SW480 (cell line): ENCODE results near the gene VCX3A.
"Not testable (repeated sequence)": the region's sequence is repeated elsewhere in the genome, so short reads cannot be mapped to it uniquely, and the experiment has no call there.

Experiments
- DNase-seq: peaks from one replicate; pipeline ENCODE4 v3.0.0-alpha.2; 2016; ENCODE audit warnings: low spot score

VCX3A gene

GRCh38 chrX:6535018-6535417 is at the start of gene VCX3A:
Gene VCX3A (minus strand): TSS chrX:6535118. CDS start chrX:6534497, 621 bp downstream.
- DNase-seq = not testable (repeated sequence)

GRCh38 chrX:6574762-6575161 is 39.8 kb upstream of the VCX3A start:
- no peak for DNase-seq

- no peak for DNase-seq
Observed at GRCh38 chrX:6568031-6568430, 33.1 kb upstream of the VCX3A start.

GRCh38 chrX:6558979-6559378 is 24.1 kb upstream of the VCX3A start:
- DNase-seq = no peak

GRCh38 chrX:6557690-6558089 is 22.8 kb upstream of the VCX3A start:
- no peak for DNase-seq

- no peak for DNase-seq
Observed at GRCh38 chrX:6550999-6551398, 16.1 kb upstream of the VCX3A start.

GRCh38 chrX:6545712-6546111 is 10.8 kb upstream of the VCX3A start:
- DNase-seq = no peak

GRCh38 chrX:6526564-6527136 is 8.3 kb downstream of the VCX3A start:
- no peak for DNase-seq

- no peak for DNase-seq
Observed at GRCh38 chrX:6517376-6517775, 17.5 kb downstream of the VCX3A start.

- no peak for DNase-seq
Observed at GRCh38 chrX:6506444-6506843, 28.5 kb downstream of the VCX3A start.

GRCh38 chrX:6505960-6506359 is 29.0 kb downstream of the VCX3A start:
- DNase-seq = no peak

- DNase-seq = no peak
Observed at GRCh38 chrX:6500719-6501118, 34.2 kb downstream of the VCX3A start.

- no peak for DNase-seq
Observed at GRCh38 chrX:6498324-6498723, 36.6 kb downstream of the VCX3A start.
